Spleen (tissue), 11 donors: ENCODE results near the gene NOTUM. TPM values are rescaled to one million over a fixed set of nuclear protein-coding genes. Genes with fewer than 3 reads are reported as not detected.
A peak's percentile ranks its signal among the peaks of the same experiment; 100 is the strongest.

Source experiments
- DNase-seq: peaks from one replicate; pipeline ENCODE4 v3.0.0-alpha.2; 2020
- H3K27ac ChIP-seq, 8 donors: fragments of 200-600 bp; sonication (generic) in 7 of 8; 1 replicate in 4 of 8; 2 replicates in 4 of 8; pipeline versions ENCODE4 v1.5.0 to v1.8.0; 2016 to 2021; ENCODE audit warnings: inconsistent platforms in 4 of 8, mild to moderate bottlenecking in 4 of 8, moderate library complexity in 1 of 8
- H3K27me3 ChIP-seq, 7 donors: fragments of 200-600 bp; sonication (generic) in 6 of 7; replicated peaks in 1 of 7; 1 replicate in 4 of 7; 2 replicates in 3 of 7; pipeline versions ENCODE4 v1.5.0 to v1.8.0; 2016 to 2021; ENCODE audit warnings: inconsistent platforms in 3 of 7, mild to moderate bottlenecking in 1 of 7
- H3K36me3 ChIP-seq, 6 donors: fragments of 200-600 bp; sonication (generic) in 5 of 6; 1 replicate in 4 of 6; 2 replicates in 2 of 6; pipeline versions ENCODE4 v1.5.0 to v1.8.0; 2016 to 2021; ENCODE audit warnings: inconsistent platforms in 2 of 6
- H3K4me1 ChIP-seq, 6 donors: fragments of 200-600 bp; sonication (generic) in 5 of 6; 1 replicate in 3 of 6; 2 replicates in 3 of 6; pipeline versions ENCODE4 v1.5.0 to v1.8.0; 2016 to 2021; ENCODE audit warnings: inconsistent platforms in 3 of 6
- H3K4me3 ChIP-seq, 8 donors: fragments of 200-600 bp; sonication (generic) in 7 of 8; 1 replicate in 4 of 8; 2 replicates in 4 of 8; pipeline versions ENCODE4 v1.5.0 to v1.8.0; 2016 to 2021; ENCODE audit warnings: inconsistent platforms in 4 of 8, mild to moderate bottlenecking in 4 of 8, moderate library complexity in 2 of 8
- H3K9me3 ChIP-seq, 8 donors: fragments of 200-600 bp; sonication (generic) in 7 of 8; 1 replicate in 4 of 8; 2 replicates in 4 of 8; pipeline versions ENCODE4 v1.5.0 to v1.8.0; 2016 to 2021; ENCODE audit warnings: inconsistent platforms in 4 of 8
- POLR2A ChIP-seq, 3 donors: fragments of 450-650 bp; IDR thresholded peaks; one replicate each; pipeline ENCODE4 v1.5.1; 2017; ENCODE audit warnings: antibody characterized with exemption in 3 of 3, mild to moderate bottlenecking in 1 of 3
- POLR2AphosphoS5 ChIP-seq, 3 donors: sonication (generic); formaldehyde crosslinking; IDR thresholded peaks; one replicate each; pipeline ENCODE4 v1.5.1; 2017; ENCODE audit warnings: antibody characterized with exemption in 3 of 3
- WGBS, 5 donors: extraction: QIAGEN DNeasy Blood & Tissue Kit in 3 of 5; methylation state at CpG; one replicate each; pipeline versions ENCODE4 v1.1.5 to v1.1.7; 2013 to 2018; 5-methylcytosine and 5-hydroxymethylcytosine counted together
- intact Hi-C: fragments of 100-400 bp; cut with DNase I; formaldehyde crosslinking; loops from one replicate; pipeline ENCODE4 v1.15.0; 2023; ENCODE audit warnings: low total_unique reads
- polyA plus RNA-seq, 3 donors: library from polyadenylated mRNA; stranded (reverse); fragments of 200-250 nt; gene quantifications; one replicate each; pipeline ENCODE4 v1.2.1, GENCODE V29; 2013
- total RNA-seq, 7 donors: library from RNA; depleted of rRNA in 3 of 7; stranded (reverse); fragments of >200 nt in 3 of 7; fragmentation: NEBNext Ultra II Directional in 4 of 7; extraction: Animal tissue kit (Norgen Biotek cat#: 25700) in 4 of 7; gene quantifications; one replicate each; pipeline versions ENCODE4 v1.1.0 to v1.2.1, GENCODE V29; 2016 to 2021
- TF ChIP-seq, protein P1 (sequence below), 11 experiments: fragments of 200-600 bp in 7 of 11; fragments of 450-650 bp in 4 of 11; sonication (generic) in 4 of 11; IDR thresholded peaks in 8 of 11; conservative IDR thresholded peaks in 3 of 11; 1 replicate in 7 of 11; 2 replicates in 4 of 11; pipeline versions ENCODE4 v1.4.0 to v1.8.0; 2016 to 2021; ENCODE audit warnings: antibody characterized with exemption in 11 of 11, inconsistent platforms in 4 of 11, mild to moderate bottlenecking in 1 of 11
- donor health status: healthy with polysubstance abuse.
- donor health status: DM: no; HTN: no; CAD: no; lungs with moderate emphysema.
- donor health status: DM: no; HTN: no; CAD: no.
- donor health status: Bipolar disorder and iron deficiency.
- donor health status: healthy.
- donor health status: DM: no; HTN: no; CAD: no.
- donor health status: DM: yes; HTN: yes; CAD: no.

Gene NOTUM
- total and polyA plus RNA-seq, 10 donors, result 0.03 to 0.85 (median 0.11) TPM; not detected in 5

DNA sequence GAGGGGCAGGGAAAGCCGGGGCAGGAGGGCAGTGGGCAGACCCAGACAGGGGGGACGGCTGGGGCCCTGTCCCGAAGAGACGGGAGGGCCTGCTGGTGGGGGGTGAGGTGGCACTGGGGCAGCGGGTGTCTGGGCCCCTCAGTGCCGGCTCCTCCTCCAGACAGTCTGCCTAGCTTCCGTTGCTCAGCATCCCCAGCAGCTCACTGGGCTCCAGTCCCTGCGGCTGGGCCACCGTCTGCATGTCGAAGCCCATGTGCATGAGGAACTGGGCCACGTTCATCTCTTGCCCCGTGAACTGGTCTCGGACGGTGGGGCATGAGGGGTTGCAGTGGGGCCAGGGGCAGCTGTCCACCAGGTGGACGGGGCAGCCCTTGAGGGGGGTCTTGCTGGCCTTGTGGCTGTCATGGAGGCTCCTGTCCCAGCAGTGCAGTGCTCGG, 8.2 kb downstream of the NOTUM start:
- TF ChIP-seq POLR2AphosphoS5 (IDR thresholded peaks at IDR 0.05), result no peak
- TF ChIP-seq, protein P1, sequence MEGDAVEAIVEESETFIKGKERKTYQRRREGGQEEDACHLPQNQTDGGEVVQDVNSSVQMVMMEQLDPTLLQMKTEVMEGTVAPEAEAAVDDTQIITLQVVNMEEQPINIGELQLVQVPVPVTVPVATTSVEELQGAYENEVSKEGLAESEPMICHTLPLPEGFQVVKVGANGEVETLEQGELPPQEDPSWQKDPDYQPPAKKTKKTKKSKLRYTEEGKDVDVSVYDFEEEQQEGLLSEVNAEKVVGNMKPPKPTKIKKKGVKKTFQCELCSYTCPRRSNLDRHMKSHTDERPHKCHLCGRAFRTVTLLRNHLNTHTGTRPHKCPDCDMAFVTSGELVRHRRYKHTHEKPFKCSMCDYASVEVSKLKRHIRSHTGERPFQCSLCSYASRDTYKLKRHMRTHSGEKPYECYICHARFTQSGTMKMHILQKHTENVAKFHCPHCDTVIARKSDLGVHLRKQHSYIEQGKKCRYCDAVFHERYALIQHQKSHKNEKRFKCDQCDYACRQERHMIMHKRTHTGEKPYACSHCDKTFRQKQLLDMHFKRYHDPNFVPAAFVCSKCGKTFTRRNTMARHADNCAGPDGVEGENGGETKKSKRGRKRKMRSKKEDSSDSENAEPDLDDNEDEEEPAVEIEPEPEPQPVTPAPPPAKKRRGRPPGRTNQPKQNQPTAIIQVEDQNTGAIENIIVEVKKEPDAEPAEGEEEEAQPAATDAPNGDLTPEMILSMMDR (IDR thresholded peaks at IDR 0.05 in 8 of 11, conservative IDR thresholded peaks at IDR 0.05 in 3 of 11), result no peak
- no peak for TF ChIP-seq POLR2A (IDR thresholded peaks at IDR 0.05)
- H3K9me3 ChIP-seq, result no peaks in the 10 kb centered on the region
- H3K4me3 ChIP-seq, result no peak overlapping the region
- no peak overlapping the region for H3K27ac ChIP-seq
- 70 to 81% (median 71%) methylated on average over 11 to 16 of the region's 16 CpGs for WGBS, 5 donors
- H3K36me3 ChIP-seq, result no peaks in the 10 kb centered on the region
- no peaks in the 10 kb centered on the region for H3K4me1 ChIP-seq
- no peak for DNase-seq
- peaks cover 0 to 45% (median 9%) of the 10 kb centered on the region in 7 donors for H3K27me3 ChIP-seq
- intact Hi-C loops, result no loop called here

DNA sequence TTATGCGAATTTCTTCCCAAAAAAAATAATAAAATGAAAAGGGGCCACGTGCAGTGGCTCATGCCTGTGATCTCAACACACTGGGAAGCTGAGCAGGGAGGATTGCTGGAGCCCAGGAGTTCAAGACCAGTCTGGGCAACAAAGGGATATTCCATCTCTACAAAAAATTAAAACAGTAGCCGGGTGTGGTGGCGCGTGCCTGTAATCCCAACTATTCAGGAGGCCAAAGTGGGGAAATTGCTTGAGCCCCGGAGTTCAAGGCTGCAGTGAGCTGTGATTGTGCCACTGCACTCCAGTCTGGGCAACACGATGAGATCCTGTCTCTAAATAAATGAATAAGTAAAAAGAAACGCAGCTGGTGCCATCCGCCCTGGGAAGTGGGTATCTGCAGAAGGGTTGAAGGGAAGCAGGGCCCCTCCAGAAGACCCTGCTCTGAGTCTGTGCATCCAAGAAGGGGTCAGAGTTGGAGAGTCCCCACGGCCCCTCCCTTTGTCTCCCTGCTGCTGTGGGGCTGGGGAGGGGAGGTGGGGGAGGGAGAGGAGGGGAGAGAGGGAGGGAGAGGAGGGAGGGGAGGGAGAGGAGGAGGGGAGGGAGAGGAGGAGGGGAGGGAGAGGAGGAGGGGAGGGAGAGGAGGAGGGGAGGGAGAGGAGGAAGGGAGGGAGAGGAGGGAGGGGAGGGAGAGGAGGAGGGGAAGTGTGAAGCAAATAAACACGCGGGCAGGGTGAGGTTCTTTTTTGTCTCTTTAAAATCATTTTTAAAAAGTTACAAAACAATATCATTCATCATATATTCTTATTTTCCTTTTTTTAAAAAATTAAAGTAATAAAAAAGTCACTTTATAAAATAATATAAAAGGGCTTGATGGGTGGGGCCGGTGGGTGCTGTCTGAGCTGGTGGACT, 9.0 kb downstream of the NOTUM start:
- H3K36me3 ChIP-seq, result no peaks in the 10 kb centered on the region
- no peaks in the 10 kb centered on the region for H3K4me1 ChIP-seq
- H3K9me3 ChIP-seq, result no peaks in the 10 kb centered on the region
- TF ChIP-seq, protein P1 (IDR thresholded peaks at IDR 0.05 in 8 of 11, conservative IDR thresholded peaks at IDR 0.05 in 3 of 11), result no peak
- TF ChIP-seq POLR2A (IDR thresholded peaks at IDR 0.05) (no peak), POLR2AphosphoS5 (IDR thresholded peaks at IDR 0.05) (no peak)
- intact Hi-C loops, result no loop called here
- no peak overlapping the region for H3K27ac ChIP-seq
- H3K27me3 ChIP-seq, result peaks cover 0 to 37% (median 8%) of the 10 kb centered on the region in 7 donors
- WGBS, 5 donors, result 36 to 48% (median 45%) methylated on average over 13 of the region's 13 CpGs
- DNase-seq, result no peak
- no peak overlapping the region for H3K4me3 ChIP-seq

DNA sequence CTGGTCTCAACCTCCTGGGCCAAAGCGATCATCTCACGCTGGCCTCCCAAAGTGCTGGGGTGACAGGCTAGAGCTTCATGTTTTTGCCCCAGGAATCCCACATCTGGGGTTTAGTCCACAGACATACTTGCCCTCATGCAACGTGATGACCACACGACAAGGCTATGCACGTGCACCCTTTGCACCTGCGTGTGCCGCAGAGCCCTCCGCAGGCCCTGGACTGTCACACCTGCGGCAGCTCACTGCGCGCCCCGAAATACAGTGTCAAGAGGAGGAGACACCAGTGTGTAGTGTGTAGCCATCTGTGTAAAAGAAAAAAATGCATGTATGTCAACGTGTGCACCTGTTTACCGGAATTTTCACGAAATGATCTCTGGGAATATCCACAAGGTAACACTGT, 10.5 kb downstream of the NOTUM start:
- DNase-seq, result no peak
- H3K27me3 ChIP-seq, result peaks cover 0 to 27% (median 0%) of the 10 kb centered on the region in 7 donors
- WGBS, 5 donors, result 84 to 91% (median 88%) methylated on average over 15 of the region's 15 CpGs
- H3K4me1 ChIP-seq, result no peaks in the 10 kb centered on the region
- H3K36me3 ChIP-seq, result no peaks in the 10 kb centered on the region
- intact Hi-C loops, result no loop called here
- no peak overlapping the region for H3K27ac ChIP-seq
- TF ChIP-seq, protein P1 (IDR thresholded peaks at IDR 0.05 in 8 of 11, conservative IDR thresholded peaks at IDR 0.05 in 3 of 11), result no peak
- TF ChIP-seq POLR2AphosphoS5 (IDR thresholded peaks at IDR 0.05), result no peak
- no peak for TF ChIP-seq POLR2A (IDR thresholded peaks at IDR 0.05)
- H3K4me3 ChIP-seq, result no peak overlapping the region
- no peaks in the 10 kb centered on the region for H3K9me3 ChIP-seq

DNA sequence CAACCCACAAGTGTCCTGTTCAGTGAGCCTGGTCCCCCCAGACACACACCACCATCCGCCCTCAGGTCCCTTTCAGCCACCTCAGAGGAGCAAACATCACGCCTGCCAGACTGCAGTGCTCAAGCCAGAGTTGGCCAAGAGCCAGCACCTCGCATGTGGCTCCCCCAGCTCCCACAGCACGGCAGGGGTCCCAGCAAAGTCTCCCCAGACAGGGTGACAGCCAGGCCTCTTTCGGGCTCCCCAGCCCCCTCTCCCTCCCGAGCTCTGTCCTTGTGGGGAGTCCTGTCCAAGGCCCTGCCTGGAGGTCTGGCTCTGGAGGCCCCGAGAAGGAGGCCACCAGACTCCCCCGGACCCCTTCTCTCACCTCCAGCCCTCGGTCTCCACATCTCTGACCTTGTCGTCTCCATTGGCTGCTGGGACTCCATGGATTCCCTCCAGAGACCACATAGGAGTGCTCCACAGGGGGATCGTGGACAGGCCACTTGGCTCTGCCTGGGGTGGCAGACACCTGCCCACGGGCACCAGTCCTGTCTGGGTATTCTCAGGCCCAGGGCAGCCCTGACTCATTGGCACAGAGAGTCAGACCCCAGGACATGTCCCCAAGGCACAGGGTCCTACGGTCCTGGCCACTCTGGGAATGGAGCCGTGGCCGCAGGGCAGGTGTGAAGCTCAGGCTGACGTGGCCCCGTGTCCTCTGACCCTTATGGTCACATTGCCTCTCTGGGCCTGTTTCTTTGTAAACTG, 12.2 kb downstream of the NOTUM start:
- Histone ChIP-seq H3K4me3 (no peak overlapping the region), H3K27ac (no peak overlapping the region), H3K9me3 (no peaks in the 10 kb centered on the region), H3K27me3 (peaks cover 0 to 23% (median 0%) of the 10 kb centered on the region in 7 donors), H3K36me3 (no peaks in the 10 kb centered on the region), H3K4me1 (no peaks in the 10 kb centered on the region)
- TF ChIP-seq POLR2A (IDR thresholded peaks at IDR 0.05) (no peak), POLR2AphosphoS5 (IDR thresholded peaks at IDR 0.05) (no peak)
- TF ChIP-seq, protein P1 (IDR thresholded peaks at IDR 0.05 in 8 of 11, conservative IDR thresholded peaks at IDR 0.05 in 3 of 11), result no peak
- WGBS, 5 donors, result 72 to 87% (median 82%) methylated on average over 15 to 17 of the region's 17 CpGs
- intact Hi-C loops, result no loop called here
- peak; percentile 65 for DNase-seq
